Mesothelial cell of epicardium (in vitro differentiated cells): ENCODE data around the gene CACNA1A. TPM values are rescaled to one million over a fixed set of nuclear protein-coding genes. Genes with fewer than 3 reads are reported as not detected.

ENCODE experiments used
- DNase-seq, 2 experiments: peaks; one replicate each; pipeline ENCODE4 v3.0.0; 2021; ENCODE audit warnings: low spot score in 2 of 2; ENCODE audit not compliant: unreplicated experiment in 2 of 2
- H3K27ac Mint-ChIP-seq: 2 replicates; pipeline ENCODE4 v1.8.0; 2021; ENCODE audit warnings: mixed read lengths
- H3K27me3 Mint-ChIP-seq: 2 replicates; pipeline ENCODE4 v1.8.0; 2021; ENCODE audit warnings: low read depth, mixed read lengths
- H3K36me3 Mint-ChIP-seq: 2 replicates; pipeline ENCODE4 v1.8.0; 2021; ENCODE audit warnings: mixed read lengths
- H3K4me1 Mint-ChIP-seq: 2 replicates; pipeline ENCODE4 v1.8.0; 2021; ENCODE audit warnings: mixed read lengths
- H3K4me3 Mint-ChIP-seq: 2 replicates; pipeline ENCODE4 v1.8.0; 2021; ENCODE audit warnings: mild to moderate bottlenecking, moderate library complexity, mixed read lengths
- H3K9me3 Mint-ChIP-seq: 2 replicates; pipeline ENCODE4 v1.8.0; 2021; ENCODE audit warnings: mixed read lengths
- CTCF ChIP-seq: fragments of 200-600 bp; sonication (generic); IDR thresholded peaks from one replicate; pipeline ENCODE4 v1.5.0; 2021; ENCODE audit warnings: antibody characterized with exemption; ENCODE audit not compliant: unreplicated experiment
- total RNA-seq: library from RNA; stranded (reverse); gene quantifications from 3 replicates; pipeline ENCODE4 v1.2.1, GENCODE V29; 2021

The CACNA1A gene
- total RNA-seq, 1 donor from 2014 or later: 1.0 TPM

- no peak overlapping the region for H3K4me3 Mint-ChIP-seq
- H3K9me3 Mint-ChIP-seq: no peaks in the 10 kb centered on the region
- TF ChIP-seq CTCF: no peak
- no peak overlapping the region for H3K27ac Mint-ChIP-seq
- H3K36me3 Mint-ChIP-seq: no peaks in the 10 kb centered on the region
- no peaks in the 10 kb centered on the region for H3K4me1 Mint-ChIP-seq
- H3K27me3 Mint-ChIP-seq: peaks cover 2% of the 10 kb centered on the region
- DNase-seq: no peak
Observed at GRCh38 chr19:13289295-13289694, 217.0 kb downstream of the CACNA1A start.

- Mint-ChIP-seq H3K9me3 (no peaks in the 10 kb centered on the region), H3K4me3 (no peak overlapping the region), H3K27me3 (peaks cover 2% of the 10 kb centered on the region), H3K36me3 (no peaks in the 10 kb centered on the region), H3K27ac (no peak overlapping the region), H3K4me1 (peaks cover 3% of the 10 kb centered on the region)
- no peak for DNase-seq
- TF ChIP-seq CTCF: no peak
Observed at GRCh38 chr19:13286195-13286985, 219.9 kb downstream of the CACNA1A start.

- Mint-ChIP-seq H3K4me3 (no peak overlapping the region), H3K27ac (no peak overlapping the region), H3K36me3 (no peaks in the 10 kb centered on the region), H3K4me1 (peaks cover 9% of the 10 kb centered on the region), H3K9me3 (no peaks in the 10 kb centered on the region), H3K27me3 (peaks cover 2% of the 10 kb centered on the region)
- no peak for TF ChIP-seq CTCF
- DNase-seq: no peak
Observed at GRCh38 chr19:13284929-13285928, 221.1 kb downstream of the CACNA1A start.

- H3K9me3 Mint-ChIP-seq: peaks cover 4% of the 10 kb centered on the region
- no peak for TF ChIP-seq CTCF
- H3K27ac Mint-ChIP-seq: no peak overlapping the region
- no peaks in the 10 kb centered on the region for H3K36me3 Mint-ChIP-seq
- no peak for DNase-seq
- H3K4me3 Mint-ChIP-seq: no peak overlapping the region
- peaks cover 2% of the 10 kb centered on the region for H3K27me3 Mint-ChIP-seq
- H3K4me1 Mint-ChIP-seq: peaks cover 9% of the 10 kb centered on the region
Observed at GRCh38 chr19:13283871-13284270, 222.4 kb downstream of the CACNA1A start.

- no peak for TF ChIP-seq CTCF
- Mint-ChIP-seq H3K27me3 (peaks cover 2% of the 10 kb centered on the region), H3K4me1 (peaks cover 9% of the 10 kb centered on the region), H3K4me3 (no peak overlapping the region), H3K9me3 (peaks cover 6% of the 10 kb centered on the region), H3K27ac (no peak overlapping the region), H3K36me3 (no peaks in the 10 kb centered on the region)
- no peak for DNase-seq
Observed at GRCh38 chr19:13282486-13283065, 223.7 kb downstream of the CACNA1A start.
